ENCODE data around the gene THY1.
"Not testable (repeated sequence)": the region's sequence is repeated elsewhere in the genome, so short reads cannot be mapped to it uniquely, and the experiment has no call there.

Gene THY1

GRCh38 chr11:119422809-119423508, at the start of gene THY1:
TSS of gene THY1 (minus strand) at chr11:119423172. CDS start at chr11:119420905, 2,267 bp downstream.
- DNase-seq (ENCODE audit: low spot score): no peak

GRCh38 chr11:119472186-119472855, 49.3 kb upstream of the THY1 start:
- DNase-seq (ENCODE audit: low spot score): no peak

DNA sequence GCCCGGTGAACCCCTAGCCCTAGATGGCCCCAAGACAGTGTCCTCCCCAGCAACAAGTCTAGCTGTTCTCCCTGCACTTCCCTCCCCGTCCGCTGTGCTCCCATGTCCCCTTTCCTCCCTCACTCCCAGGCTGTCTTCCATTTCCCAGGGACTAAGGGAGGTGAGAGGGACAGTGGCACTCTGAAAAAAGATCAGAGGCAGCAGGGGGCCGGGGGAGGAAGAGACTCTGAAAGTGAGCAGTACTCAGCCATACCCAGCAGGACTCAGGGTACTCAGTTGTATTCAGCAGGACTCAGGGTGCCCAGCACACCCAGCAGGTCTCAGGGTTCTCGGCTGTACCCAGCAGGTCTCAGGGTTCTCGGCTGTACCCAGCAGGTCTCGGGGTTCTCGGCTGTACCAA, 48.4 kb upstream of the THY1 start:
- no peak for DNase-seq (ENCODE audit: low spot score)

- DNase-seq (ENCODE audit: low spot score): no peak
Observed at GRCh38 chr11:119470317-119471291, 47.6 kb upstream of the THY1 start.

GRCh38 chr11:119469506-119469905, 46.5 kb upstream of the THY1 start:
- no peak for DNase-seq (ENCODE audit: low spot score)

GRCh38 chr11:119468511-119468910, 45.5 kb upstream of the THY1 start:
- no peak for DNase-seq (ENCODE audit: low spot score)

DNA sequence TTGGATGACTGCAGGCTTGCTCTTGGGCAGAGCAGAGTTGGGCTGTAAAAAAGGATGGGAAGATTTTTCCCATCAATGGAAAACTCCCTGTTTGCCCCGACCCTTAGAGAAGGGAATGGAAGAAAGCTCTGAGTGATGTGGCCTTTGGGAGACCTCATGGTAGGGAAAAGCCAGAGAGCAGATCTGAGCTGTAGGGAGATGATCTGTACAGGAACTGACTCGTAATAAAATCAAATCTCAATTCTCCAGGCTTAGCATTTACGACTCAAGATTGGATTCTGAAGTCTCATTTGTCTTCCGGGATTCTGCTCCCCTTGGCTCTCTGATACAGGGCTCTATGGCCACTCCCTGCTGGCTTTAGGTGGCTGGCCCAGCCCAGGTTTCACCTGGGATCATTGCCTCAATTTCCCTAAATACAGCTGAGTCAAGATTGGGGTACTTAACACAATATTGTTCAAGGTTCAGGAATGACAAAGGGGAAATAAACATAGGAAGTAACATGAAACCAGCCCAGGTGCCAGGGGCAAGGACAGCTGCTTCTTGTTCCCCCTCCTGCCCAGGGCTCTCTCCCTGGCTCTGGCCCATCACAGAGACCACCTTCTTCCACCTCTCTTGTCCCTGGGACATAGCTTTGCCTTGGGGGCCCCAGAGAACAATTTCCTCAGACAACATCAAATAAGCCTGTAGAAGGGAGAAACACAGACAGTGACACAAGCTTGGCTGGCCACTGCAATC, 38.4 kb upstream of the THY1 start:
- no peak for DNase-seq (ENCODE audit: low spot score)

GRCh38 chr11:119460582-119460981, 37.6 kb upstream of the THY1 start:
- DNase-seq (ENCODE audit: low spot score): no peak

DNA sequence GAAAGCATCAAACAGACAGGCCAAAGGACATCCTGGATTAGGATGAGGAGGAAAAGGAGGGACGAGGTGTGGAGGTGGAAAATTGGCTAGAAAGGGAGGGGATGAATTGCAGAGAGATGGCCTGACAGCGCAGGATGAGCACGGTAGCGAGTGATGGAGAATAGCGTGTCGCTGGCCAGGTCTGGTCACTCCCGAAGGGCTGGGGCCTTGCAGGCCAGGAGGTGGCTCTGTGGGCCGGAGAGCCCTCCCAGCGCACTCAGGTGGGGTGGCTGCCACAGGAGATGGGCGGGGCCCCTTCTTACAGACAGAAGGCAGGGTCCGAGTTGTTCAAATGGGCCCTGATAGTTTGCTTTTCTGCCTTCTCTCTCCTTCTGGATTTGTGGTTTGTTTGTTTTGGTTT, 37.1 kb upstream of the THY1 start:
- no peak for DNase-seq (ENCODE audit: low spot score)

- no peak for DNase-seq (ENCODE audit: low spot score)
Observed at GRCh38 chr11:119459293-119459976, 36.5 kb upstream of the THY1 start.

- not testable (repeated sequence) for DNase-seq (ENCODE audit: low spot score)
Observed at GRCh38 chr11:119455708-119456107, 32.7 kb upstream of the THY1 start.

DNA sequence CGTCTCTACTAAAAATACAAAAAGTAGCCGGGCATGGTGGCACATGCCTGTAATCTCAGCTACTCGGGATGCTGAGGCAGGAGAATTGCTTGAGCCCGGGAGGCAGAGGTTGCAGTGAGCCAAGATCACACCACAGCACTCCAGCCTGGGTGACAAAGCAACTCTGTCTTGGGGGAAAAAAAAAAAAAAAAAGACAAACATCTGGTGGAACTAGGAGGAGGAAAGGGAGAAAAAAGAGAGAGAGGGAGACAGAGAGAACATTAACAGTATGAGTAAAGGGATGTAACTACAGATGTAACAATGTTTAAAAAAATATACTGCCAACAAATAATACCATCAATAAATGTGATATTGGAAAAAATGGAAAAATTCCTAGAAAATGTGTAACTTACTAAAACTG, 32.3 kb upstream of the THY1 start:
- not testable (repeated sequence) for DNase-seq (ENCODE audit: low spot score)

DNA sequence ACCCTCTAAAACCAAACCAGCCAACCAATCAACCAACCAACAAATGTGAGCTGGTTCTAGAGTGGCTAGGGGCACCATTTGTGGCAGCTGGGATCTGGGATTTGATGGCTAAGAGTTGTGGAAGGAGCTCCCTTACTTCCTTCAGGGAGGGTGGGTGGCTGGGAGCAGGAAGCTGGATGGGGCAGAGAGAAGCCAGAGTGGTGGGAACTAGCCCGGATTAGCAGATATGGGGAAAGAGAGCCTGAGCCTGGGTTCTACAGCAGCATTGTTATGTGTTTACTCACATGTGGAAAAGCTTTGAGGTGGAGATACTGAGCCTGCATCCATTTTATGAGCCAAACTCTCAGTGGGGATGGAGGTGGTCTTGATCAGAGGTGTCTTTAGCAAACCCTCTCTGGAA, 30.9 kb upstream of the THY1 start:
- DNase-seq (ENCODE audit: low spot score): no peak

GRCh38 chr11:119450590-119451326, 27.8 kb upstream of the THY1 start:
- no peak for DNase-seq (ENCODE audit: low spot score)

DNA sequence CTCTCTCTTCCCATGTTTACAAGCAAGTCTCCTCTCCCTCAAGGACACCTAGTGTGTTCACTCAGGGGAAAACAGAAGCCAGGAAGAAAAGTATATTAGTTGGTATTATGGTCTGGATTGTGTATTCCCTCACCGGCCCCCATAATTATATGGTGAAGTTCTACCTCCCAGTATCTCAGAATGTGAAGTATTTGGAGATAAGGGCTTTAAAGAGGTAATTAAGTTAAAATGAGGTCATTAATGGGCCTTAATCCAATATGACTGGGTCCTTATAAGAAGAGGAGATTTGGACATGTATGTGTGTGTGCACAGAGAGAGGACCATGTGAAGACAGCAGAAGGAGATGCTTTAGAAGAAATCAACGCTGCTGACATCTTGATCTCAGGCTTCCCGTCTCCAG, 26.5 kb upstream of the THY1 start:
- DNase-seq (ENCODE audit: low spot score): no peak

DNA sequence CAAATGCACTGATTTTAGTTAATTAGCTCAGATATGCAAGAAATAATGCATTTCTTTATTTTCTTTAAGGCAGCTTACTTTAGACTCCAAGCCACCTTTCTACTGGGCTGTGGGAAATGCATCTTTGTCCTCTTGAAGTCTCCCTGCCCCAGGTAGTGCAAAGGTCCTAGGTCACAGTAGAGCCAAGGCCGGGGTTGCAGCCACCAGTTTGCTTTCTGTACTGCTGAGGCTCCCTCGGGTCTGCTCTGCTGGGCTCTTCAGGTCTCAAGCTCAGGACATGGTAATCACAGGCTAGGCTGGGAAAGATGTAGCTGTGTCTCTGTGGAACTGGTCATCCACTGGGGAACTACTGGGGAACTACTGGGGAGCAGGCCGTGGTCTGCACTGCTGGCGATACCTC, 25.4 kb upstream of the THY1 start:
- no peak for DNase-seq (ENCODE audit: low spot score)

DNA sequence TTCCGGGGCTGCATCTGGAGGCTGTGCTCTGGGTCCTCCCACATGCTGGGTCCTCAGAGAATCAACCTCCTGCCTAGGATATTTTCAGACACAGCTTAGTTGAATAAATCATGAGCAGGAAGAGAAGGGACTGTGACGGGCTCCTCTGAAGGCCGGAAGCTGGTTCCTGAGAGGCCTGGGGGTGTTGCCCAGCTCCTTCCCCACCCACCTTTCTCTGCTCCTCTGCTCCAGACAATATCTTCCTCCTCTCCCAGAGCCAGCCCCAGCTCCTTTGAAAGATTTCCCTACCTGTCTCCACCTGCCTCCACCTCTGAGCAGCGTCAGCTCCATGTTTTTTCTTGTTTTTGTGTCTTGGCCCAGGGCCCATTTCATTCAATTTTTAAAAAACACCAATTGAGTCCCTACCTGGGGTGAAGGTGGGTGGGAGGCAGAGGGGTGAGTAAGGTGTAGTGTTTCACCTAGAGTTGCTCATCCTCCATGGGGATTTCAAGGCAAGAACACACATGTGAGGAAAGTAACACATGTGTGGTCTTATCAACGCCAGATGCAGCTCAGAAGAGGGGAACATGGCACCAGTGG, 24.8 kb upstream of the THY1 start:
- no peak for DNase-seq (ENCODE audit: low spot score)

GRCh38 chr11:119446871-119447663, 24.1 kb upstream of the THY1 start:
- DNase-seq (ENCODE audit: low spot score): no peak

DNA sequence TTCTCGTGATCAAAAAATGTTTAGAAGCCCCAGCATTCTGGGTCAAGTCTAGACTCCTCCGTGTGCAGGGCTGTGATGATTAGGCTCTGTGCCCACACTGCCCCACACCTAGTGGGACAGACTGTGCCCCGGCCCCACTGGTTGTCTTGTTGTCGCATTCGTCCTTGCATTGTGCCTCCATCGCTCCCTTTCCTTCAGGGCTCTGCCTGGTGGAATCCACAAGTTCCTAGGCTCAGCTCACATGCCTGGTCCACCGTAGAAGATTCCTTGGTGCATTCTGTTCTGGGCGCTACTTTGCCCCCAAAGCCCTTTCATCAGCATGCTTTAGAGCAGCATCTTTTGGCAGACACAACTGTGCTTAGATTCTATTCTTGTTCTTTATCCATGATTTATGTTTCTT, 23.5 kb upstream of the THY1 start:
- DNase-seq (ENCODE audit: low spot score): no peak

Data from kidney capillary endothelial cell (primary cell).